ENCODE measurements around the gene WDR90. TPM values are rescaled to one million over a fixed set of nuclear protein-coding genes. Genes with fewer than 3 reads are reported as not detected.

The WDR90 gene
- total and polyA plus RNA-seq, 2 of the 13 experiments (the other 11 are each of a cell fraction or from before 2014, with no cell fraction given) = 14.9 to 28.9 TPM

GRCh38 chr16:678858-679813 is 30.0 kb downstream of the WDR90 start (continued):
- no peak for TF ChIP-seq E2F1 (CRISPR knock-in tag; IDR thresholded peaks at IDR 0.05)
- no peak for TF ChIP-seq KLF15 (CRISPR knock-in tag; IDR thresholded peaks at IDR 0.05; ENCODE audit: borderline replicate concordance)
- TF ChIP-seq ZFP41 (CRISPR knock-in tag; IDR thresholded peaks at IDR 0.05; ENCODE audit: borderline replicate concordance) = no peak
- 0 out of 2 replicates have a peak, but pooled peaks have one; percentile 65 for TF ChIP-seq WIZ (CRISPR knock-in tag; IDR thresholded peaks at IDR 0.05)
- TF ChIP-seq ZMYM2 (CRISPR knock-in tag; IDR thresholded peaks at IDR 0.05) = no peak; the same call in 1 of the 2 replicates
- TF ChIP-seq ZMYM4 (CRISPR knock-in tag; IDR thresholded peaks at IDR 0.05) = no peak
- 0 out of 2 replicates have a peak, but pooled peaks have one; percentile 84 for TF ChIP-seq ZNF430 (CRISPR knock-in tag; IDR thresholded peaks at IDR 0.05)
- no peak for TF ChIP-seq ZFP62 (CRISPR knock-in tag; IDR thresholded peaks at IDR 0.05)
- no peak for TF ChIP-seq PPARG (CRISPR knock-in tag; conservative IDR thresholded peaks at IDR 0.05)
- TF ChIP-seq, protein P1, sequence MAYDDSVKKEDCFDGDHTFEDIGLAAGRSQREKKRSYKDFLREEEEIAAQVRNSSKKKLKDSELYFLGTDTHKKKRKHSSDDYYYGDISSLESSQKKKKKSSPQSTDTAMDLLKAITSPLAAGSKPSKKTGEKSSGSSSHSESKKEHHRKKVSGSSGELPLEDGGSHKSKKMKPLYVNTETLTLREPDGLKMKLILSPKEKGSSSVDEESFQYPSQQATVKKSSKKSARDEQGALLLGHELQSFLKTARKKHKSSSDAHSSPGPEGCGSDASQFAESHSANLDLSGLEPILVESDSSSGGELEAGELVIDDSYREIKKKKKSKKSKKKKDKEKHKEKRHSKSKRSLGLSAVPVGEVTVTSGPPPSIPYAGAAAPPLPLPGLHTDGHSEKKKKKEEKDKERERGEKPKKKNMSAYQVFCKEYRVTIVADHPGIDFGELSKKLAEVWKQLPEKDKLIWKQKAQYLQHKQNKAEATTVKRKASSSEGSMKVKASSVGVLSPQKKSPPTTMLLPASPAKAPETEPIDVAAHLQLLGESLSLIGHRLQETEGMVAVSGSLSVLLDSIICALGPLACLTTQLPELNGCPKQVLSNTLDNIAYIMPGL (CRISPR knock-in tag; IDR thresholded peaks at IDR 0.05; ENCODE audit: borderline replicate concordance in 1 of 2, low read depth in 1 of 2) = no peak
- TF ChIP-seq NCOA1 (CRISPR knock-in tag; IDR thresholded peaks at IDR 0.05) = no peak
- TF ChIP-seq ZBTB37 (CRISPR knock-in tag; IDR thresholded peaks at IDR 0.05) = no peak
- no peak for TF ChIP-seq CENPX (CRISPR knock-in tag; IDR thresholded peaks at IDR 0.05)
- TF ChIP-seq ZNF337 (CRISPR knock-in tag; IDR thresholded peaks at IDR 0.05; ENCODE audit: borderline replicate concordance, low read depth) = peak; percentile 62; the same call in 1 of the 2 replicates
- no peak for TF ChIP-seq HMG20A (CRISPR knock-in tag; IDR thresholded peaks at IDR 0.05; ENCODE audit: borderline replicate concordance)
- no peak for TF ChIP-seq ZNF234 (CRISPR knock-in tag; conservative IDR thresholded peaks at IDR 0.05)
- TF ChIP-seq SETDB1 (CRISPR knock-in tag; IDR thresholded peaks at IDR 0.05; ENCODE audit: borderline replicate concordance) = no peak
- TF ChIP-seq IKZF5 (CRISPR knock-in tag; IDR thresholded peaks at IDR 0.05) = no peak
- TF ChIP-seq TCF7L2 (IDR thresholded peaks at IDR 0.05; ENCODE audit: low read depth, low read length) = no peak
- TF ChIP-seq NFATC3 (CRISPR knock-in tag; IDR thresholded peaks at IDR 0.05) = no peak
- no peak for TF ChIP-seq ZNF567 (CRISPR knock-in tag; IDR thresholded peaks at IDR 0.05; ENCODE audit: borderline replicate concordance)
- no peak for TF ChIP-seq HNF4A (CRISPR knock-in tag; IDR thresholded peaks at IDR 0.05)
